Loucy (cell line): ENCODE measurements around the gene CCR4.

Experiments
- H2AFZ ChIP-seq: fragments of 200-600 bp; sonication (generic); 2 replicates; pipeline ENCODE4 v1.6.0; 2016; ENCODE audit warnings: antibody characterized with exemption, mild to moderate bottlenecking, low read length, moderate library complexity
- H3F3A ChIP-seq: fragments of 200-600 bp; 2 replicates; pipeline ENCODE4 v1.6.0; 2016; ENCODE audit warnings: antibody characterized with exemption, low read depth, mild to moderate bottlenecking
- H3K27me3 ChIP-seq: fragments of 200-600 bp; sonication (generic); 2 replicates; pipeline ENCODE4 v1.6.1; 2014; ENCODE audit warnings: low read length, mild to moderate bottlenecking; ENCODE audit not compliant: insufficient read depth, poor library complexity, severe bottlenecking
- H3K36me3 ChIP-seq: fragments of 200-600 bp; sonication (generic); 2 replicates; pipeline ENCODE4 v1.6.1; 2016; ENCODE audit warnings: low read length; ENCODE audit not compliant: insufficient read depth
- H3K4me1 ChIP-seq: fragments of 200-600 bp; sonication (generic); 2 replicates; pipeline ENCODE4 v1.5.1; 2014; ENCODE audit warnings: low read length, mild to moderate bottlenecking; ENCODE audit not compliant: insufficient read depth, poor library complexity, severe bottlenecking
- H3K4me2 ChIP-seq: fragments of 200-600 bp; sonication (generic); 2 replicates; pipeline ENCODE4 v1.6.0; 2014; ENCODE audit warnings: antibody characterized with exemption, low read length, low read depth, mild to moderate bottlenecking; ENCODE audit not compliant: poor library complexity, severe bottlenecking
- H3K4me3 ChIP-seq: fragments of 200-600 bp; sonication (generic); 2 replicates; pipeline ENCODE4 v1.5.1; 2014; ENCODE audit warnings: low read length, mild to moderate bottlenecking, mixed read lengths; ENCODE audit not compliant: poor library complexity, severe bottlenecking
- H3K79me2 ChIP-seq: fragments of 200-600 bp; sonication (generic); 2 replicates; pipeline ENCODE4 v1.6.1; 2014; ENCODE audit warnings: low read length; ENCODE audit not compliant: insufficient read depth
- H3K9ac ChIP-seq: fragments of 200-600 bp; sonication (generic); 2 replicates; pipeline ENCODE4 v1.6.0; 2014; ENCODE audit warnings: mild to moderate bottlenecking, low read depth, low read length, moderate library complexity; ENCODE audit not compliant: poor library complexity, severe bottlenecking
- H3K9me2 ChIP-seq: fragments of 200-600 bp; sonication (generic); replicated peaks from 2 replicates; pipeline ENCODE4 v1.6.1; 2016; ENCODE audit warnings: low read depth, low read length, mixed read lengths
- H3K9me3 ChIP-seq: fragments of 200-600 bp; sonication (generic); 2 replicates; pipeline ENCODE4 v1.6.1; 2014; ENCODE audit warnings: mild to moderate bottlenecking, antibody characterized with exemption, low read length, low read depth; ENCODE audit not compliant: insufficient read depth
- H4K20me1 ChIP-seq: fragments of 200-600 bp; sonication (generic); 2 replicates; pipeline ENCODE4 v1.6.0; 2014; ENCODE audit warnings: antibody characterized with exemption, low read length, mild to moderate bottlenecking; ENCODE audit not compliant: insufficient read depth, poor library complexity, severe bottlenecking
- CTCF ChIP-seq: fragments of 200-600 bp; sonication (generic); conservative IDR thresholded peaks from 2 replicates; pipeline ENCODE4 v1.5.1; 2014; ENCODE audit warnings: mild to moderate bottlenecking, antibody characterized with exemption, low read length
- EZH2phosphoT487 ChIP-seq: fragments of 200-600 bp; IDR thresholded peaks from 2 replicates; pipeline ENCODE4 v1.6.1; 2018; ENCODE audit warnings: antibody characterized with exemption, mild to moderate bottlenecking, moderate library complexity, borderline replicate concordance

The CCR4 gene

GRCh38 chr3:32996755-32997091, 45.3 kb downstream of the CCR4 start:
- H4K20me1 ChIP-seq, result no peaks in the 10 kb centered on the region
- H3K36me3 ChIP-seq, result no peaks in the 10 kb centered on the region
- no peak overlapping the region for H2AFZ ChIP-seq
- peaks cover 19% of the 10 kb centered on the region for H3K4me1 ChIP-seq
- H3K4me3 ChIP-seq, result no peak overlapping the region
- no peak overlapping the region for H3K9ac ChIP-seq
- TF ChIP-seq EZH2phosphoT487 (no peak), CTCF (no peak)
- no peaks in the 10 kb centered on the region for H3K9me2 ChIP-seq
- H3F3A ChIP-seq, result no peaks in the 10 kb centered on the region
- no peaks in the 10 kb centered on the region for H3K9me3 ChIP-seq
- no peaks in the 10 kb centered on the region for H3K79me2 ChIP-seq
- no peaks in the 10 kb centered on the region for H3K27me3 ChIP-seq
- H3K4me2 ChIP-seq, result no peak overlapping the region

- Histone ChIP-seq H3K27me3 (no peaks in the 10 kb centered on the region), H3K36me3 (no peaks in the 10 kb centered on the region), H3F3A (no peaks in the 10 kb centered on the region), H3K4me1 (peaks cover 21% of the 10 kb centered on the region), H4K20me1 (no peaks in the 10 kb centered on the region), H3K4me2 (no peak overlapping the region), H3K79me2 (no peaks in the 10 kb centered on the region), H3K9me2 (no peaks in the 10 kb centered on the region), H2AFZ (no peak overlapping the region), H3K4me3 (no peak overlapping the region), H3K9ac (no peak overlapping the region), H3K9me3 (no peaks in the 10 kb centered on the region)
- TF ChIP-seq CTCF (no peak), EZH2phosphoT487 (no peak)
These were observed 47.4 kb downstream of the CCR4 start for GRCh38 chr3:32998631-32999451.

- no peaks in the 10 kb centered on the region for H3K9me3 ChIP-seq
- H3K27me3 ChIP-seq, result no peaks in the 10 kb centered on the region
- no peak overlapping the region for H2AFZ ChIP-seq
- H3K4me3 ChIP-seq, result no peak overlapping the region
- peaks cover 21% of the 10 kb centered on the region for H3K4me1 ChIP-seq
- no peaks in the 10 kb centered on the region for H4K20me1 ChIP-seq
- no peak overlapping the region for H3K4me2 ChIP-seq
- no peaks in the 10 kb centered on the region for H3K79me2 ChIP-seq
- no peak overlapping the region for H3K9ac ChIP-seq
- H3K9me2 ChIP-seq, result no peaks in the 10 kb centered on the region
- TF ChIP-seq CTCF (no peak), EZH2phosphoT487 (no peak)
- no peaks in the 10 kb centered on the region for H3F3A ChIP-seq
- H3K36me3 ChIP-seq, result no peaks in the 10 kb centered on the region
These were observed 49.4 kb downstream of the CCR4 start for GRCh38 chr3:33000691-33001385.
